ENCODE measurements around the gene CST11.

The CST11 gene

GRCh38 chr20:23453549-23454543, 1.2 kb upstream of the CST11 start:
- Histone ChIP-seq H3K36me3 (replicated peaks; ENCODE audit: insufficient read depth, low read length) (no peaks in the 10 kb centered on the region), H3K9me3 (replicated peaks; ENCODE audit: insufficient read depth, low read length) (no peaks in the 10 kb centered on the region), H3K4me3 (ENCODE audit: low read length) (no peak overlapping the region), H4K20me1 (ENCODE audit: insufficient read depth, low read length) (no peaks in the 10 kb centered on the region), H3K4me2 (ENCODE audit: low read depth, low read length) (no peak overlapping the region), H3F3A (ENCODE audit: insufficient read depth, low read length) (no peaks in the 10 kb centered on the region), H3K79me2 (ENCODE audit: low read length) (no peaks in the 10 kb centered on the region), H3K27me3 (replicated peaks; ENCODE audit: insufficient read depth, low read length) (no peaks in the 10 kb centered on the region), H3K9ac (ENCODE audit: low read length) (no peak overlapping the region), H3K9me2 (replicated peaks; ENCODE audit: insufficient read depth, low read length) (no peaks in the 10 kb centered on the region), H2AFZ (ENCODE audit: low read length) (no peak overlapping the region), H3K27ac (ENCODE audit: low read length) (no peak overlapping the region), H3K4me1 (ENCODE audit: low read length) (no peaks in the 10 kb centered on the region)
- DNase-seq, result no peak
- TF ChIP-seq EZH2phosphoT487 (IDR thresholded peaks at IDR 0.05; ENCODE audit: low read length) (no peak), CTCF (IDR thresholded peaks at IDR 0.05; ENCODE audit: low read length) (no peak), EZH2 (optimal IDR thresholded peaks at IDR 0.05; ENCODE audit: low read depth, low read length) (no peak)

- Histone ChIP-seq H2AFZ (ENCODE audit: low read length) (no peak overlapping the region), H3K79me2 (ENCODE audit: low read length) (no peaks in the 10 kb centered on the region), H4K20me1 (ENCODE audit: insufficient read depth, low read length) (no peaks in the 10 kb centered on the region), H3K9ac (ENCODE audit: low read length) (no peak overlapping the region), H3K36me3 (replicated peaks; ENCODE audit: insufficient read depth, low read length) (no peaks in the 10 kb centered on the region), H3K4me2 (ENCODE audit: low read depth, low read length) (no peak overlapping the region), H3K4me3 (ENCODE audit: low read length) (no peak overlapping the region), H3K27ac (ENCODE audit: low read length) (no peak overlapping the region), H3F3A (ENCODE audit: insufficient read depth, low read length) (no peaks in the 10 kb centered on the region), H3K27me3 (replicated peaks; ENCODE audit: insufficient read depth, low read length) (no peaks in the 10 kb centered on the region), H3K9me3 (replicated peaks; ENCODE audit: insufficient read depth, low read length) (no peaks in the 10 kb centered on the region), H3K4me1 (ENCODE audit: low read length) (no peaks in the 10 kb centered on the region), H3K9me2 (replicated peaks; ENCODE audit: insufficient read depth, low read length) (no peaks in the 10 kb centered on the region)
- no peak for DNase-seq
- TF ChIP-seq CTCF (IDR thresholded peaks at IDR 0.05; ENCODE audit: low read length) (no peak), EZH2phosphoT487 (IDR thresholded peaks at IDR 0.05; ENCODE audit: low read length) (no peak), EZH2 (optimal IDR thresholded peaks at IDR 0.05; ENCODE audit: low read depth, low read length) (no peak)
These were observed 654 bp downstream of the CST11 start for GRCh38 chr20:23451956-23452487.

- Histone ChIP-seq H3K9me3 (replicated peaks; ENCODE audit: insufficient read depth, low read length) (no peaks in the 10 kb centered on the region), H4K20me1 (ENCODE audit: insufficient read depth, low read length) (no peaks in the 10 kb centered on the region), H3K4me3 (ENCODE audit: low read length) (no peak overlapping the region), H3K27me3 (replicated peaks; ENCODE audit: insufficient read depth, low read length) (no peaks in the 10 kb centered on the region), H3K27ac (ENCODE audit: low read length) (no peak overlapping the region), H3K4me1 (ENCODE audit: low read length) (no peaks in the 10 kb centered on the region), H2AFZ (ENCODE audit: low read length) (no peak overlapping the region), H3K4me2 (ENCODE audit: low read depth, low read length) (no peak overlapping the region), H3K9me2 (replicated peaks; ENCODE audit: insufficient read depth, low read length) (no peaks in the 10 kb centered on the region), H3K79me2 (ENCODE audit: low read length) (no peaks in the 10 kb centered on the region), H3F3A (ENCODE audit: insufficient read depth, low read length) (no peaks in the 10 kb centered on the region), H3K9ac (ENCODE audit: low read length) (no peak overlapping the region), H3K36me3 (replicated peaks; ENCODE audit: insufficient read depth, low read length) (no peaks in the 10 kb centered on the region)
- no peak for TF ChIP-seq EZH2 (optimal IDR thresholded peaks at IDR 0.05; ENCODE audit: low read depth, low read length)
- no peak for TF ChIP-seq EZH2phosphoT487 (IDR thresholded peaks at IDR 0.05; ENCODE audit: low read length)
- no peak for TF ChIP-seq CTCF (IDR thresholded peaks at IDR 0.05; ENCODE audit: low read length)
- no peak for DNase-seq
These were observed 1.8 kb downstream of the CST11 start for GRCh38 chr20:23450877-23451276.
